Adrenal gland (tissue), 12 donors: ENCODE data around the gene ZNF628. TPM values are rescaled to one million over a fixed set of nuclear protein-coding genes. Genes with fewer than 3 reads are reported as not detected.

ENCODE experiments used
- DNase-seq, 7 donors: peaks; one replicate each; pipeline ENCODE4 v3.0.0-alpha.2; 2019 to 2020
- H3K27ac ChIP-seq, 5 donors: fragments of 200-600 bp; sonication (generic) in 4 of 5; 1 replicate in 3 of 5; 2 replicates in 2 of 5; pipeline versions ENCODE4 v1.5.1 to v1.8.0; 2016 to 2020; ENCODE audit warnings: mild to moderate bottlenecking in 1 of 5
- H3K27me3 ChIP-seq: fragments of 200-600 bp; 2 replicates; pipeline ENCODE4 v1.8.0; 2021
- H3K36me3 ChIP-seq, 2 donors: fragments of 200-600 bp; replicated peaks in 1 of 2; 1 replicate in 1 of 2; 2 replicates in 1 of 2; pipeline versions ENCODE4 v1.5.1 to v1.8.0; 2018 to 2022
- H3K4me1 ChIP-seq, 2 donors: fragments of 200-600 bp; replicated peaks in 1 of 2; 1 replicate in 1 of 2; 2 replicates in 1 of 2; pipeline versions ENCODE4 v1.5.1 to v1.8.0; 2018 to 2021
- H3K4me3 ChIP-seq, 4 donors: fragments of 200-600 bp; sonication (generic) in 3 of 4; one replicate each; pipeline ENCODE4 v1.5.1; 2016 to 2018
- H3K9me3 ChIP-seq, 3 donors: fragments of 200-600 bp; sonication (generic) in 1 of 3; replicated peaks in 1 of 3; 1 replicate in 2 of 3; 2 replicates in 1 of 3; pipeline versions ENCODE4 v1.5.1 to v1.8.0; 2016 to 2021
- POLR2A ChIP-seq, 2 donors: fragments of 450-650 bp; IDR thresholded peaks; one replicate each; pipeline ENCODE4 v1.6.1; 2017; ENCODE audit warnings: antibody characterized with exemption in 2 of 2, mild to moderate bottlenecking in 2 of 2, moderate library complexity in 1 of 2
- WGBS, 4 donors: extraction: QIAGEN DNeasy Blood & Tissue Kit in 2 of 4; methylation state at CpG; one replicate each; pipeline versions ENCODE4 v1.1.5 to v1.1.7; 2013 to 2017; 5-methylcytosine and 5-hydroxymethylcytosine counted together
- intact Hi-C, 2 donors: fragments of 100-400 bp; cut with DNase I; formaldehyde crosslinking; loops; one replicate each; pipeline versions ENCODE4 v1.14.1 to v1.15.0; 2022 to 2023
- polyA plus RNA-seq, 3 donors: library from polyadenylated mRNA; stranded (reverse); fragments of 200-250 nt in 2 of 3; fragments of 350-450 nt in 1 of 3; fragmentation: Illumina TruSeq in 1 of 3; extraction: RNeasy Lipid Tissue Mini Kit (QIAGEN cat#74804) in 1 of 3; gene quantifications; one replicate each; pipeline ENCODE4 v1.2.3, GENCODE V29; 2013 to 2014
- total RNA-seq, 9 donors: library from RNA; depleted of rRNA in 4 of 9; stranded (reverse); fragments of >200 nt in 4 of 9; fragments of 120-200 nt in 1 of 9; fragmentation: NEBNext Ultra II Directional in 1 of 9; extraction: Animal tissue kit (Norgen Biotek cat#: 25700) in 1 of 9; gene quantifications; one replicate each; pipeline versions ENCODE4 v1.1.0 to v1.2.4, GENCODE V29; 2013 to 2023
- TF ChIP-seq, protein P1 (sequence below), 6 experiments: fragments of 450-650 bp in 4 of 6; fragments of 200-600 bp in 2 of 6; sonication (generic) in 1 of 6; IDR thresholded peaks; 1 replicate in 5 of 6; 2 replicates in 1 of 6; pipeline versions ENCODE4 v1.5.1 to v1.8.0; 2016 to 2021; ENCODE audit warnings: antibody characterized with exemption in 6 of 6, mild to moderate bottlenecking in 2 of 6, moderate library complexity in 1 of 6
- donor health status: healthy with polysubstance abuse.
- donor health status: Bipolar disorder and iron deficiency.
- donor health status: DM: yes; HTN: yes; CAD: no.
- donor health status: DM: no; HTN: no; CAD: no.
- donor health status: DM: no; HTN: no; CAD: no.
- donor health status: DM: yes; HTN: yes; CAD: no.

The ZNF628 gene
- total and polyA plus RNA-seq, 12 donors: 0.04 to 27.9 (median 7.7) TPM

DNA sequence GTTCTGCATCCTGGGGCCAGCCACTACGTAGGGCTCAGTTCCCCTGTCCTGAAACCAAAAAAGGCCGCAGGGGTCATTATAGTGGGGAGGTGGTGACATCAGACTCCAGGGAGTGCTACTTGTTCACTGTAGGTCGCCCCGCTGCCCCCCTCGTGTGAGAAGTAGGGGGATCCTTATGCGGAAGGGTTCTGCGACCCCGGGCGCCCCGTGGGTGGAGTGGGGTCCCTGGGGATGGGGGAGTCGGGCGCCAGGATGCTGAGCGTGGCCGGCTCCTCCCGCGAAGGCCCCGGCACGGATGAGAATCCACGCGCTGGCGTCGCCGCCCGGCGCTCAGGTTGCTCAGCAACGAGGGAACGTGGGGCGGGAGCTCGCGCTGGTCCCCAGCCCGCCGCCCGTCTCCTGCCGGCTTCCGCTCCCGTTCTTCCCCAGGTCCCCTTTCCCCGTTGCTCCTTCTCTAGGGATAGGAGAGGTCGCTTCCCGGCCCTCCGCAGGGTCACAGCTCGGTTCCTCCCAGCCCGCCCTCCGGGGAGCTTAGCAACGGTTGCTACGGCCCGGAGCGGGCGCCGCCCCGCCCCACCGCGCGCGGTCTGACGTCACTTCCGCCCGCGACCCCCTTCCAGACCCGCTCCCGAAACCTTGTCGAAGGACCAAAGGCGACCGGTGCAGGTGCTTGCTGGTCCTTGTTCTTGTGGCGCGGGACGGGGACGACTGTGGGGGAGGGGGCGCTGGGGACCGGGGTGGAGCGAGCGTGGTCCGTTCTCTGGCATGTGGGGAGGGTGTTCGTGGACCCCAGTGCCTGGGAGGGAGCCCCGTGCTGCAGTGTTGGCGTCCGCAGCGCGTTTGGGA, 8.4 kb downstream of the ZNF628 start, which contains the start of gene NAT14:
Gene NAT14 (plus strand): TSS at position 596 of the 846 bp plus-strand sequence. CDS start 521 bp downstream, outside the sequence.
- Histone ChIP-seq H3K9me3 (no peaks in the 10 kb centered on the region), H3K27ac (peak within 1 kb of the TSS; percentile 76 to 97 (median 93)), H3K36me3 (peaks cover 0 to 15% of the 10 kb centered on the region in 2 donors), H3K27me3 (no peaks in the 10 kb centered on the region), H3K4me3 (peak within 1 kb of the TSS in 3 of 4 donors; percentile 37 to 73 (median 54)), H3K4me1 (peaks cover 38 to 39% of the 10 kb centered on the region in 2 donors)
- WGBS, 4 donors: 0 to 2% (median 1%) methylated on average over 8 to 78 of the region's 78 CpGs
- TF ChIP-seq, protein P1, sequence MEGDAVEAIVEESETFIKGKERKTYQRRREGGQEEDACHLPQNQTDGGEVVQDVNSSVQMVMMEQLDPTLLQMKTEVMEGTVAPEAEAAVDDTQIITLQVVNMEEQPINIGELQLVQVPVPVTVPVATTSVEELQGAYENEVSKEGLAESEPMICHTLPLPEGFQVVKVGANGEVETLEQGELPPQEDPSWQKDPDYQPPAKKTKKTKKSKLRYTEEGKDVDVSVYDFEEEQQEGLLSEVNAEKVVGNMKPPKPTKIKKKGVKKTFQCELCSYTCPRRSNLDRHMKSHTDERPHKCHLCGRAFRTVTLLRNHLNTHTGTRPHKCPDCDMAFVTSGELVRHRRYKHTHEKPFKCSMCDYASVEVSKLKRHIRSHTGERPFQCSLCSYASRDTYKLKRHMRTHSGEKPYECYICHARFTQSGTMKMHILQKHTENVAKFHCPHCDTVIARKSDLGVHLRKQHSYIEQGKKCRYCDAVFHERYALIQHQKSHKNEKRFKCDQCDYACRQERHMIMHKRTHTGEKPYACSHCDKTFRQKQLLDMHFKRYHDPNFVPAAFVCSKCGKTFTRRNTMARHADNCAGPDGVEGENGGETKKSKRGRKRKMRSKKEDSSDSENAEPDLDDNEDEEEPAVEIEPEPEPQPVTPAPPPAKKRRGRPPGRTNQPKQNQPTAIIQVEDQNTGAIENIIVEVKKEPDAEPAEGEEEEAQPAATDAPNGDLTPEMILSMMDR (IDR thresholded peaks at IDR 0.05): no peak
- TF ChIP-seq POLR2A (IDR thresholded peaks at IDR 0.05): no peak
- DNase-seq: peak in 6 of 7 donors; percentile 49 to 66 (median 56)
- intact Hi-C loops: no loop called here

DNA sequence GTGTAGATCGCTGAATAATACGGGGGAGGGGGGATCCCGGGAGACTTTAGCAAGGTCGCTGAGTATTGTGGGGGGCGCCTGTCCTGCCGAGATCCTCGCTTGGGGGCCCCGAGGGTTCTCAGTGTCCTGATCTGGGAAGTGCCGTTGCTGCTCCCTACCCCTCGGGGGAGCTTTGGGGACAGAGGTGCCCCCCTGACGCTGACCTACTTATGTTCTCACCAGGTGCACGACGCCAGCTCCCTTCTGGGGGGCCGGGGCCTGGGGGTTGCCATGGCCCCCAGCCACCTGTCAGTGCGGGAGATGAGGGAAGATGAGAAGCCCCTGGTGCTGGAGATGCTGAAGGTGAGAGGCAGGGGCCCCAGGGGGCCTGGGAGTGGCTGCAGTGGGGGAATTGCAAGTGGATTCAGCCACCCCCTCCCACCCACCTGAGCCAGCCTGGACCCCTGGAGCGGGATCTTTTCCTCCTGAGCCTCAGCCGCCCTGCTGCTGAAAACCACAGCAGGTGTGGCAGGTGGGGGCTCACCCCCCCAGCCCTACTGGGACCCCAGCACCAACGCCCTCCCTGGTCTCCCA, 9.1 kb downstream of the ZNF628 start:
- intact Hi-C loops: no loop called here
- Histone ChIP-seq H3K4me3 (peak overlapping the region in 3 of 4 donors; percentile 37 to 73 (median 54)), H3K27me3 (no peaks in the 10 kb centered on the region), H3K36me3 (peaks cover 0 to 15% of the 10 kb centered on the region in 2 donors), H3K27ac (peak overlapping the region; percentile 76 to 97 (median 93)), H3K4me1 (peaks cover 38 to 39% of the 10 kb centered on the region in 2 donors), H3K9me3 (no peaks in the 10 kb centered on the region)
- 19 to 82% (median 29%) methylated on average over 3 to 18 of the region's 18 CpGs for WGBS, 4 donors
- no peak for TF ChIP-seq POLR2A (IDR thresholded peaks at IDR 0.05)
- TF ChIP-seq, protein P1 (IDR thresholded peaks at IDR 0.05): no peak
- DNase-seq: peak in 1 of 7 donors; percentile 40

DNA sequence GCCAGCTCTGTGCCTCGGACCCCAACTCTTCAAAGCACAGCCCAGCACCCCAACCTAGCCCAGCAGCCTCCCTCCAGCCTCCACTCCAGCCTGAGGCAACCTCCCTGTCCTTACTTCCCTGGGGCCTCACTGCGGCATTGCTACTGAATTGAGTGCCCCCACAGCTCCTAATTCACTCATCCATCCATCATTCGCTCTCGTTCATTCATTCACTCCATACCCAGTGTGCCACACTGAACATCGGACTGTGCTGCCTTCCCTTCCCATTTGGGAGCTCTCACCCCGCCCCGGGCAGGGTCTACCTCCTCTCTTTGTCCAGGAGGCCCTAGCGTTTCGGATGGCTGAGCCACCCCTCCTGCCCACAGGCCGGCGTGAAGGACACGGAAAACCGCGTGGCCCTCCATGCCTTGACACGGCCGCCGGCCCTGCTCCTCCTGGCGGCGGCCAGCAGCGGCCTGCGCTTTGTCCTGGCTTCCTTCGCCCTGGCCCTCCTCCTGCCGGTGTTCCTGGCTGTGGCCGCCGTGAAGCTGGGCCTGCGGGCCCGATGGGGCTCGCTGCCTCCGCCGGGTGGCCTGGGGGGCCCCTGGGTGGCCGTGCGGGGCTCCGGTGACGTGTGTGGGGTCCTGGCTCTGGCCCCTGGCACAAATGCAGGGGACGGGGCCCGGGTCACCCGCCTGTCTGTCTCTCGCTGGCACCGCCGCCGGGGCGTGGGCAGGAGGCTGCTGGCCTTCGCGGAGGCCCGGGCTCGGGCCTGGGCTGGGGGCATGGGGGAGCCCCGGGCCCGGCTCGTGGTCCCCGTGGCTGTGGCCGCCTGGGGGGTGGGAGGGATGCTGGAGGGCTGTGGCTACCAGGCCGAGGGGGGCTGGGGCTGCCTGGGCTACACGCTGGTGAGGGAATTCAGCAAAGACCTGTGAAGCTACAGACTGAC, 9.9 kb downstream of the ZNF628 start:
- WGBS, 4 donors: 40 to 49% (median 42%) methylated on average over 12 to 53 of the region's 53 CpGs
- H3K27me3 ChIP-seq: no peaks in the 10 kb centered on the region
- peak in 6 of 7 donors; percentile 55 to 68 (median 60) for DNase-seq
- peaks cover 38 to 39% of the 10 kb centered on the region in 2 donors for H3K4me1 ChIP-seq
- peaks cover 0 to 15% of the 10 kb centered on the region in 2 donors for H3K36me3 ChIP-seq
- H3K9me3 ChIP-seq: no peaks in the 10 kb centered on the region
- H3K4me3 ChIP-seq: peak overlapping the region in 1 of 4 donors; percentile 5
- TF ChIP-seq, protein P1 (IDR thresholded peaks at IDR 0.05): peak; percentile 8 to 41 (median 33)
- no peak for TF ChIP-seq POLR2A (IDR thresholded peaks at IDR 0.05)
- H3K27ac ChIP-seq: peak overlapping the region; percentile 76 to 97 (median 93)
- intact Hi-C loops: no loop called here
